Esophagus (tissue), 2 donors: ENCODE measurements around the gene LIN54. TPM values are rescaled to one million over a fixed set of nuclear protein-coding genes. Genes with fewer than 3 reads are reported as not detected.
"Not testable (repeated sequence)": the region's sequence is repeated elsewhere in the genome, so short reads cannot be mapped to it uniquely, and the experiment has no call there.

Experiments used
- H3K27ac ChIP-seq, 2 donors: one replicate each; pipeline ENCODE4 v1.5.1; 2013; ENCODE audit warnings: low read depth in 2 of 2, mild to moderate bottlenecking in 2 of 2, inconsistent platforms in 1 of 2, low read length in 1 of 2, moderate library complexity in 1 of 2
- H3K27me3 ChIP-seq, 2 donors: one replicate each; pipeline ENCODE4 v1.6.1; 2013; ENCODE audit warnings: low read length in 2 of 2, control low read depth in 1 of 2, mild to moderate bottlenecking in 1 of 2; ENCODE audit not compliant: insufficient read depth in 2 of 2, control insufficient read depth in 1 of 2
- H3K36me3 ChIP-seq, 2 donors: one replicate each; pipeline ENCODE4 v1.6.1; 2013; ENCODE audit warnings: low read length in 1 of 2; ENCODE audit not compliant: control insufficient read depth in 2 of 2, insufficient read depth in 2 of 2
- H3K4me1 ChIP-seq, 2 donors: one replicate each; pipeline ENCODE4 v1.6.1; 2013; ENCODE audit warnings: low read length in 1 of 2; ENCODE audit not compliant: control insufficient read depth in 2 of 2, insufficient read depth in 2 of 2
- H3K4me3 ChIP-seq, 2 donors: one replicate each; pipeline ENCODE4 v1.5.1; 2013; ENCODE audit warnings: low read length in 2 of 2, mild to moderate bottlenecking in 2 of 2, low read depth in 1 of 2, moderate library complexity in 1 of 2
- H3K9me3 ChIP-seq, 2 donors: one replicate each; pipeline ENCODE4 v1.6.1; 2013; ENCODE audit warnings: mild to moderate bottlenecking in 2 of 2, low read depth in 1 of 2, low read length in 1 of 2, moderate library complexity in 1 of 2; ENCODE audit not compliant: control insufficient read depth in 2 of 2, insufficient read depth in 1 of 2
- WGBS, 2 donors: extraction: QIAGEN DNeasy Blood & Tissue Kit; methylation state at CpG; one replicate each; pipeline ENCODE4 v1.1.7; 2013; 5-methylcytosine and 5-hydroxymethylcytosine counted together
- polyA plus RNA-seq, 2 donors: library from polyadenylated mRNA; stranded (reverse); fragments of 200-250 nt; gene quantifications; one replicate each; pipeline ENCODE4 v1.2.3, GENCODE V29; 2013
- donor health status: healthy with polysubstance abuse.
- donor health status: Bipolar disorder and iron deficiency.

Gene LIN54
- polyA plus RNA-seq, 2 donors, result 4.6 to 5.9 TPM

GRCh38 chr4:82994834-82995233, 15.8 kb downstream of the LIN54 start:
- Histone ChIP-seq H3K27ac (no peak overlapping the region), H3K4me1 (no peaks in the 10 kb centered on the region), H3K27me3 (no peaks in the 10 kb centered on the region), H3K36me3 (no peaks in the 10 kb centered on the region), H3K4me3 (no peak overlapping the region), H3K9me3 (no peaks in the 10 kb centered on the region)
- 70 to 71% methylated on average over 4 of the region's 4 CpGs for WGBS, 2 donors

- H3K27ac ChIP-seq, result no peak overlapping the region
These were observed 20.8 kb downstream of the LIN54 start for GRCh38 chr4:82989575-82990429.

GRCh38 chr4:82988323-82988832, 22.2 kb downstream of the LIN54 start:
- peaks cover 0 to 2% of the 10 kb centered on the region in 2 donors for H3K36me3 ChIP-seq
- H3K27ac ChIP-seq, result no peak overlapping the region
- H3K4me3 ChIP-seq, result no peak overlapping the region
- no peaks in the 10 kb centered on the region for H3K27me3 ChIP-seq
- 81 to 89% methylated on average over 2 of the region's 2 CpGs for WGBS, 2 donors
- H3K9me3 ChIP-seq, result no peaks in the 10 kb centered on the region
- no peaks in the 10 kb centered on the region for H3K4me1 ChIP-seq

More at GRCh38 chr4:82989575-82990429, 20.8 kb downstream of the LIN54 start:
- no peaks in the 10 kb centered on the region for H3K9me3 ChIP-seq
- H3K4me1 ChIP-seq, result no peaks in the 10 kb centered on the region
- 84 to 93% methylated on average over 2 of the region's 2 CpGs for WGBS, 2 donors
- no peaks in the 10 kb centered on the region for H3K36me3 ChIP-seq
- no peak overlapping the region for H3K4me3 ChIP-seq
- no peaks in the 10 kb centered on the region for H3K27me3 ChIP-seq

- not testable (repeated sequence) for H3K4me3 ChIP-seq, H3K9me3 ChIP-seq, H3K27ac ChIP-seq, H3K27me3 ChIP-seq, H3K36me3 ChIP-seq, H3K4me1 ChIP-seq
These were observed 23.1 kb downstream of the LIN54 start for GRCh38 chr4:82987519-82987918.

DNA sequence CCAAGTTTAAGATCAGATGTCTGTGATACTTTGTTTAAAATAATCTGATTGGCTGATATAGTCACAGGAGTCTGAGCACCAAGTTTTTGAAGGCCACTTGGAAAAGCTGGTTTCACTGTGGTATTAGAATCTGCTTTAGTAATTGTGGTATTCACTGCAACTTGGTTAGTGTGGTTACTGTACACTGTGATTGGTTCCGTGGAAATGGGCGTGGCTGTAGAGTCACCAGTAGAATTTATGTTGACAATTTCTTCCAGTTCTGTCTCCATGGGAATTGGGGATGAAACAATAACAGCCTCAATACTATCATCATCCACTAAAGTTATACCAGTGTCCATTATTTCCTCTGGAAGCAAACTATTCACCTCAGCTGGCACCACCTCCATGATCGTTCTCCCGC, 26.2 kb downstream of the LIN54 start:
- Histone ChIP-seq H3K9me3 (no peaks in the 10 kb centered on the region), H3K27me3 (no peaks in the 10 kb centered on the region), H3K4me1 (no peaks in the 10 kb centered on the region), H3K27ac (no peak overlapping the region), H3K4me3 (no peak overlapping the region), H3K36me3 (peaks cover 0 to 2% of the 10 kb centered on the region in 2 donors)
- 94 to 97% methylated on average over 4 of the region's 4 CpGs for WGBS, 2 donors

DNA sequence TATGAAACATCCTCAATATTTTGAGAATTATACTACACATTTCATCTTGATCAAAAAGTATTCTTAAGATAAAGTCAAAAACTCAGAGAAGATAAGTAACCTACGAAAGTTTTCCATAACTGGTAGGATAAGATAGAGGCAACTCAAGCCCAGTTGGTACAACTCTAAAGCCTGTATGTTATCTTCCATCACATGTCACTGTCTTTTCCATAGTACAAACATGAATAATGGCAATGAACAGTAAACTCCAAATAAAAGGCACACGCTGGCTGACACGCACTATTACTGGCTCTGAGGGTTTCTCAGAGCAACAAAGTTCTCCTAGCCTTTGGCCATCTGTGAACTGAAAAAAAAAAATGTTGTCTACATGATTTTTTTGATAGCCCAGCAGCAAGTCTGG, 27.2 kb downstream of the LIN54 start:
- WGBS, 2 donors, result 88 to 97% methylated on average over 3 of the region's 3 CpGs
- H3K36me3 ChIP-seq, result peaks cover 0 to 2% of the 10 kb centered on the region in 2 donors
- no peaks in the 10 kb centered on the region for H3K4me1 ChIP-seq
- H3K9me3 ChIP-seq, result no peaks in the 10 kb centered on the region
- no peaks in the 10 kb centered on the region for H3K27me3 ChIP-seq
- H3K27ac ChIP-seq, result no peak overlapping the region
- H3K4me3 ChIP-seq, result no peak overlapping the region

GRCh38 chr4:82981138-82981537, 29.5 kb downstream of the LIN54 start:
- no peak overlapping the region for H3K4me3 ChIP-seq
- H3K27me3 ChIP-seq, result no peaks in the 10 kb centered on the region
- no peak overlapping the region for H3K27ac ChIP-seq
- no peaks in the 10 kb centered on the region for H3K4me1 ChIP-seq
- H3K9me3 ChIP-seq, result no peaks in the 10 kb centered on the region
- 86 to 97% methylated on average over 1 of the region's 1 CpG for WGBS, 2 donors
- peaks cover 0 to 2% of the 10 kb centered on the region in 2 donors for H3K36me3 ChIP-seq

GRCh38 chr4:82975792-82976191, 34.8 kb downstream of the LIN54 start:
- no peaks in the 10 kb centered on the region for H3K36me3 ChIP-seq
- WGBS, 2 donors, result 95 to 96% methylated on average over 2 of the region's 2 CpGs
- H3K27me3 ChIP-seq, result no peaks in the 10 kb centered on the region

GRCh38 chr4:82969414-82969813, 41.2 kb downstream of the LIN54 start:
- no peak overlapping the region for H3K4me3 ChIP-seq
- H3K9me3 ChIP-seq, result no peaks in the 10 kb centered on the region
- WGBS, 2 donors, result 72 to 85% methylated on average over 2 of the region's 2 CpGs
- H3K27ac ChIP-seq, result no peak overlapping the region
- H3K27me3 ChIP-seq, result no peaks in the 10 kb centered on the region
- H3K4me1 ChIP-seq, result no peaks in the 10 kb centered on the region
- H3K36me3 ChIP-seq, result peaks cover 0 to 3% of the 10 kb centered on the region in 2 donors

More at GRCh38 chr4:82975792-82976191, 34.8 kb downstream of the LIN54 start:
- Histone ChIP-seq H3K4me1 (no peaks in the 10 kb centered on the region), H3K27ac (no peak overlapping the region), H3K4me3 (no peak overlapping the region), H3K9me3 (no peaks in the 10 kb centered on the region)

DNA sequence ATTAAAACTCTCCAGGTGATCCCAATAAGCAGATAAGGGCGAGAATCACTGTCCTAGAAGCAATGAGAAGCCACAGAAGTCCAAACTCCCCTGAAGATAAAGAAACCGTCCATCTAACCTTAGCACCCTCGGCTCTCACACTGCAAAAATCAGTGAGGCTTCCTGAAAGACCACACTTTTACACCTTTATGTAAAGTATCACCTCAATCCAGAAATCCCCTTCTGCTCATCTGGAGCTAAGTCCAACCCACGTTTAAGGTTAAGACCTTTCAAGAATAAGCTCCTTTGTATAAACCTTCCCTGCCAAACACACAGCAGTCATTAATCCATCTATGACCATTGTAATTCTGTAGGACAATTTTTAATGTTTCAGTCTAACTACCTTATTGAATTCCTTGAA, 41.7 kb downstream of the LIN54 start:
- no peaks in the 10 kb centered on the region for H3K27me3 ChIP-seq
- no peak overlapping the region for H3K4me3 ChIP-seq
- no peak overlapping the region for H3K27ac ChIP-seq
- peaks cover 0 to 3% of the 10 kb centered on the region in 2 donors for H3K36me3 ChIP-seq
- H3K4me1 ChIP-seq, result no peaks in the 10 kb centered on the region
- 71 to 80% methylated on average over 4 of the region's 4 CpGs for whole genome bisulfite sequencing, 2 donors
- H3K9me3 ChIP-seq, result no peaks in the 10 kb centered on the region
